ENCODE data around the gene DNAH1.
"Not testable (repeated sequence)": the region's sequence is repeated elsewhere in the genome, so short reads cannot be mapped to it uniquely, and the experiment has no call there.

Gene DNAH1

DNA sequence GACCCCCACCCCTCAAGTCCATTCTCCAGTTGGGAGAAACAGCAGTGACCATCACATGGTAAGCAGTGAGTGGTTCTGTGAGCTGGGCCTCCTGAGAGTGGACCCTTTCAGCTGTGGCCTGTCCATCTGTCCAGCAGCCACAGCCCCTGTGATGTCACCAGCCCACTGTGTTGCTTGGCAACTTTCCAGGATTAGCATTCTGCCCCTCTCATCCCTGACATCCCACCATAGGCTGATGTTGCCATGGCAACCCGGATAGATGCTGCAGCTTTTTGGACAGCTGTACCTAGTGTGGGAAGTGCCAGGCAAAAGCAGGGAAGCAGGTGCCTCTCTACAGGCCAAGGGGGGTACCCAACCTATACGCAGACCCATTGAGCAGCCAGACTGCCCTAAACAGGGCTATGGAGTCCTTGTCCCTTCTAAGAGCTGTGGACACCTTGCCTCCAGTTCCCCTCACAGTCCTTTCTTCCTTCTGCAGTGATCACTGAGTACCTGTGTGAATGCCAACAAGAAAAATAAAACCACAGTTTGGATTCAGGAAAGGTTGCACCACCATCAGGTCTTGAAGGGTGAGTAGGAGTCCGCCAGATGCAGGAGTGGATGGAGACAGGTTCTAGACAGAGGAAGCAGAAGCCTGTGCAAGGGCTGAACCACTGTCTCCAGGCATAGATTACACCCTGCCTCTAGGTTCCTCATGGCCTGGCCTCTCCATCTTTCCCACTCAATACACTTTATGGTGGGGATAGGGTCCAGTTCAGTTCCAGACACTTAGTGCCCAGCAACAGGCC, at the start of gene DNAH1:
TSS of gene DNAH1 (plus strand) at position 343 of the 788 bp plus-strand sequence. CDS start 6,124 bp downstream, outside the sequence.
- Mint-ChIP-seq H3K27ac (peak within 1 kb of the TSS; percentile 67), H3K36me3 (peaks cover 1% of the 10 kb centered on the region), H3K4me3 (no peak within 1 kb of the TSS), H3K27me3 (peaks cover 10% of the 10 kb centered on the region), H3K4me1 (peaks cover 16% of the 10 kb centered on the region), H3K9me3 (no peaks in the 10 kb centered on the region)
- DNase-seq, result no peak
- CTCF ChIA-PET, result interaction anchor here (2.0 to 3.2 kb wide), 2 partner anchors 23 to 75 kb away, joined by 6 to 11 read pairs; no protein-coding TSS in a partner anchor

DNA sequence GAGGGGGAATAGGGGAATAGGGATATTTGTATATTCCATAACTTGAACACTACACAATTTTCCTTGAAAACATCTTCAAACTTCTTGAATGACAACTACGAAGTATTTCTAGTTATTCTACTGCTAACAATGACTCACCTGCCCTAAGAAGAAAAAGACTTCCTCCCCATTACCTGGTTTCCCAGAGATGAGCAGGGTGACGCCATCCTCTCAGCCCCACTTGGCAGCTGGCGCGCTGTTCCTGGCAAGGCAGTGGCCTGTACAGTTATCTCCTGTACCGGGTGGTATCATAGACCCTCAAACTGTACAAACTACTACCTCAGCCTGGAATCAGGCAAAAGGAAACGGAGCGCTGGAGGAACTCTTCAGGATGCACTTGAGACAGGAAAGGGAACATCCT, 48.1 kb upstream of the DNAH1 start:
- Mint-ChIP-seq H3K4me3 (peak overlapping the region; percentile 11), H3K4me1 (peaks cover 91% of the 10 kb centered on the region), H3K9me3 (no peaks in the 10 kb centered on the region), H3K27me3 (no peaks in the 10 kb centered on the region), H3K36me3 (peaks cover 73% of the 10 kb centered on the region), H3K27ac (peak overlapping the region; percentile 84)
- CTCF ChIA-PET, result interaction anchor here (1.0 to 1.5 kb wide), 3 partner anchors 11 to 36 kb away, joined by 3 to 6 read pairs (median 5); partner anchors contain the start of gene WDR82
- DNase-seq, result peak; percentile 42

DNA sequence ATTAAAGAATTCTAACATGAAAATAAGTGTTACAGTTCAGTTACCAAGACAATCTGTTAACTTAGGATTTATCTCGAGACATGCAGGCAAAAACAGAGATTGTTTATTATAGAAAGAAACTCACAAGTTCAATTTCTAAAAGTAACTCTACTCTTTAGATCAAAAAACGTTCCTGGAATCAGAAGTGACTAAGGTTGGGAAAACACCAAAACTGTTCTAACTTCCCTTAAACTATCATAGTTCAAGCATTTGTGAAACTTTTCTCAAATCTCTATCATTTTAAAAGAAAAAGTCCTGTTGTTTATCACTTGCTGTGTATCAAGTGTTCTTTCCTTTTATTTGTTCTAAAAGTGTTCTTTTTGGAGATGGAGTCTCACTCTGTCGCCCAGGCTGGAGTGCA, 46.3 kb upstream of the DNAH1 start:
- Mint-ChIP-seq H3K4me1 (peaks cover 91% of the 10 kb centered on the region), H3K4me3 (peak overlapping the region; percentile 70), H3K27me3 (no peaks in the 10 kb centered on the region), H3K27ac (peak overlapping the region; percentile 98), H3K36me3 (peaks cover 73% of the 10 kb centered on the region), H3K9me3 (no peaks in the 10 kb centered on the region)
- CTCF ChIA-PET, result interaction anchor here (0.7 to 2.7 kb wide), 2 partner anchors 9 to 30 kb away, joined by 3 to 11 read pairs; no protein-coding TSS in a partner anchor
- DNase-seq, result no peak

DNA sequence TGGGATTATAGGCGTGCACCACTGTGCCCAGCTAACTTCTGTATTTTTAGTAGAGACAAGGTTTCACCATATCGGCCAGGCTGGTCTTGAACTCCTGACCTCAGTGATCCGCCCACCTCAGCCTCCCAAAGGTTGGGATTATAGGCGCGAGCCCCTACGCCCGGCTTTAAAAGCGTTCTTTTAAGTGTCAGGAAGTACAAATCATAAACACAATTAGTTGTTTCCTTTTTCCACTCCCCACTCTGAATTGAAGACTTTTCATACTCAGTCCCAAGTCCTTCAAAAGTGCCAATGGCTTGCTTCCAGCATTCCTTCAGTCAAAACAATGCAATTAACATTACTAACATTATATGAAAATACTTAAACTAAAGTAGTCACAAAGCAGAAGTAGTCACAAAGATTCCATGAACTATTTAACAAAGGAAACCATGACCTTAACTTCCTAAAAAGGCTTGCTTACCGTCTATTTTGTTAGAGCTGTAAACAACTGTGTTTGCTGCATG, 45.8 kb upstream of the DNAH1 start:
- CTCF ChIA-PET, result interaction anchor here (0.7 to 2.7 kb wide), 10 partner anchors 8 to 69 kb away, joined by 3 to 15 read pairs (median 4); no protein-coding TSS in a partner anchor
- DNase-seq, result no peak
- Mint-ChIP-seq H3K4me3 (peak overlapping the region; percentile 70), H3K27me3 (no peaks in the 10 kb centered on the region), H3K9me3 (no peaks in the 10 kb centered on the region), H3K4me1 (peaks cover 92% of the 10 kb centered on the region), H3K27ac (peak overlapping the region; percentile 98), H3K36me3 (peaks cover 72% of the 10 kb centered on the region)

DNA sequence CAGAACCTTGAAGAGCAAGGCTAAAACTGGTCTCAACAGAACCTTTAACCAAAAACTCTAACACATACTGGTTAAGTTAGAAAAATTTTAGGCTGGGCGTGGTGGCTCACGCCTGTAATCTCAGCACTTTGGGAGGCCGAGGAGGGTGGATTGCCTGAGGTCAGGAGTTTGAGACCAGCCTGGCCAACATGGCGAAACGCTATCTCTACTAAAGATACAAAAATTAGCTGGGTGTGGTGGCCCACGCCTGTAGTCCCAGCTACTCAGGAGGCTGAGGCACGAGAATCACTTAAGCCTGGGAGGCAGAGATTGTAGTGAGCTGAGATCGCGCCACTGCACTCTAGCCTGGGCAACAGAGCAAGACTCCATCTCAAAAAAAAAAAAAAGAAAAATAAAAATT, 43.9 kb upstream of the DNAH1 start:
- Mint-ChIP-seq H3K4me1 (peaks cover 78% of the 10 kb centered on the region), H3K36me3 (peaks cover 75% of the 10 kb centered on the region), H3K4me3 (peak overlapping the region; percentile 70), H3K27ac (peak overlapping the region; percentile 98)
- not testable (repeated sequence) for H3K27me3 Mint-ChIP-seq, H3K9me3 Mint-ChIP-seq, DNase-seq
- CTCF ChIA-PET, result interaction anchor here (0.9 to 2.7 kb wide), 9 partner anchors 8 to 67 kb away, joined by 3 to 15 read pairs (median 8); no protein-coding TSS in a partner anchor

DNA sequence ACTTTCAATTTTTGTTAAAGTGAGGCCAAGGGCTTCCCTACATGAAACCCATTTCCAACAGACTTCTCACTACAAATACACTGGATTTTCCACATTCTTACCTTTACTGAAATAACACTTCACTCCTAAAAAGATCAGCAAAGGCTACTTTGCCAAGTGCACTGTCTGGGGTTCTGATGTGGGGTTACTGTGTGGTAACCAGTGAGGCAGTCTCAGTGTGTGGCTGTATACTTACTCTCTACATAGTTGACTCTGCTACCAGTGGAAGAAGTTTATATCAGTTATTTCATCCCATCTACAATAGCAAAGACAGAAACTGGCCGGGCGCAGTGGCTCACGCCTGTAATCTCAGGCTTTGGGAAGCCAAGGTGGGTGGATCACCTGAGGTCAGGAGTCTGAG, 43.3 kb upstream of the DNAH1 start:
- Mint-ChIP-seq H3K9me3 (no peaks in the 10 kb centered on the region), H3K27me3 (no peaks in the 10 kb centered on the region), H3K36me3 (peaks cover 76% of the 10 kb centered on the region), H3K4me1 (peaks cover 72% of the 10 kb centered on the region), H3K4me3 (peak overlapping the region; percentile 95), H3K27ac (peak overlapping the region; percentile 98)
- DNase-seq, result no peak
- CTCF ChIA-PET, result interaction anchor here (0.9 to 2.4 kb wide), 7 partner anchors 9 to 66 kb away, joined by 3 to 15 read pairs (median 8); no protein-coding TSS in a partner anchor

DNA sequence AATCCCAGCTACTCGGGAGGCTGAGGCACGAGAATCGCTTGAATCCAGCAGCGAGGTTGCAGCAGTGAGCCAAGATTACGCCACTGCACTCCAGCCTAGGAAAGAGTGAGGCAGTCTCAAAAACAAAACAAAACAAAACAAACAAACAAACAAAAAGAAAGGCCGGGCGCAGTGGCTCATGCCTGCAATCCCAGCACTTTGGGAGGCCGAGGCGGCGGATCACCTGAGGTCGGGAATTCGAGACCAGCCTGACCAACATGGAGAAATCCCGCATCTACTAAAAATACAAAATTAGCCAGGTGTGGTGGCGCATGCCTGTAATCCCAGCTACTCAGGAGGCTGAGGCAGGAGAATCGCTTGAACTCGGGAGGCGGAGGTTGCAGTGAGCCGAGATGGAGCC, 41.3 kb upstream of the DNAH1 start:
- peaks cover 69% of the 10 kb centered on the region for H3K36me3 Mint-ChIP-seq

DNA sequence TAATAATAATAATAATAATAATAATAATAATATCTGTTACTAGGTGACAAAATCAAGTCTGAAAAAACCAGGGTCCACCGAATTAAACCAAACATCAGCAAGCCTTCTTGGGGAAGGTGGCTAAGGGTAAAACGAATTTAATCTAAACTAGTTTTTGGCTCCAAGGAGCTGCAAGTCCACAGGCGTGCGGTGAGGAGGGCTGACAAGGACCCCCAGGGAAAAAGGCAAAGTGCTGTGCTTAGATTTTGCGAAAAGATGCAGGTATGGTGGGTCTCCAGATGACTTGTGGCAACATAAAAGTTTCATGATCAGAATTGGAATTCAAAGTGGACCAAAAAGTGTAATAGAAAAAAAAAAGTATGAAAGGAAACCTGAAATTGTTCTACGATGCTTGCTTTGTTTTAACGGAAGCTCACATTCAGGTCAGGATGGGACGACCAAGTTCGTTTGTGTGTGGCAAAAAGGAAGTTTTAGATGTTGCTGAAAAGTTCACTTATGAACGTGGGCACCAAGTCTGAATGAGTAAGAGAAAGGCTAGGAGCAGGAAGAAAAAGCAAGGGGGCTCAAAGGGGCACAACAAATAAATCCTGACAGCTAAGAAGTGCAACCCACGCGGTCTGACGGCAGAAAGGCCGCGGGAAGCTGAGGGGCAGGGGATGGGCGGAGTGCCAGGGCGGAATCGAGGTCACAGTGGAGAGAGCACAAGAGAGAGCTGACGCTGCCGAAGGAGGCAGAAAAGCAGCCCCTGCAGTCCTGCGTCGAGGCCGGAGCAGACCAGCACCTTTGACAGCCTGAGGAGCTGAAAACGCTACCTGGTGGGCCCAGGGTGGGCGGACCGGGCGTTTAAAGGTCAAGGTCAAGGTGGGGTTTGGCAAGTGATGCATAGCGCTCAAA, 38.8 kb upstream of the DNAH1 start:
- Mint-ChIP-seq H3K4me1 (peaks cover 57% of the 10 kb centered on the region), H3K27ac (peak overlapping the region; percentile 98), H3K4me3 (peak overlapping the region; percentile 95), H3K9me3 (no peaks in the 10 kb centered on the region), H3K36me3 (peaks cover 58% of the 10 kb centered on the region), H3K27me3 (no peaks in the 10 kb centered on the region)
- CTCF ChIA-PET, result interaction anchor here (0.6 to 10.1 kb wide), 14 partner anchors 12 to 225 kb away, joined by 3 to 106 read pairs (median 5); partner anchors contain the start of genes PPM1M and TWF2
- DNase-seq, result peak; percentile 81

More for the DNA sequence above, 41.3 kb upstream of the DNAH1 start:
- Mint-ChIP-seq H3K4me3 (peak overlapping the region; percentile 95), H3K4me1 (peaks cover 59% of the 10 kb centered on the region), H3K27ac (peak overlapping the region; percentile 98)
- not testable (repeated sequence) for H3K27me3 Mint-ChIP-seq, H3K9me3 Mint-ChIP-seq, DNase-seq
- CTCF ChIA-PET, result interaction anchor here (0.9 kb wide), 1 partner anchor 63 kb away, joined by 3 read pairs; no protein-coding TSS in a partner anchor

DNA sequence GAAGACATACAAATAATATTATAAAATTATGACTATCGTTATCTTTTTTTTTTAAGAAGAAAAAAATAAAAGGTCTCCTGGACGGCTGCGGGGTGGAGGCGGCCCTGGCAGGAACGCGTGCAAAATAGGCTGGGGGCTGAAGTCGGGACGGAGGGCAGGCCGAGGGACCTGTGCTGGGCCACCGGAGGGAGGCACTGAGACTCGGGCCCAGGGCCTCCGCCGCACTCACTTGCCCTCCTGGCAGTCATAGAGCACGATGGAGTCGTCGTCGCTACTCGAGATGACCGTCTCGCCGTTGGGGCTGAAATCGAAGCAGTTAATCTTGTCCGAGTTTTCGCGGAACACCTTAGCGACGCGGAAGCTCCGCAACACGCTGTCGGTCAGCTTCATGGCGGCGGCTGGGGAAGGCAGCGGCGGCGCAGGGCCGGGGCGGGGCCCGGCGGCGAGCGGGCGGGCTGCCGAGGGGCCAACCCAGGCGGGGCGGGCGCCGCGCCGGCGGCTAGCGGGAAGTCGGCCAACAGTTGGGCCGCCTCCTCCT, 38.1 kb upstream of the DNAH1 start:
- DNase-seq, result peak; percentile 75
- peak overlapping the region; percentile 95 for H3K4me3 Mint-ChIP-seq
- CTCF ChIA-PET, result interaction anchor here (0.6 to 10.1 kb wide), 14 partner anchors 10 to 225 kb away, joined by 3 to 106 read pairs (median 6); partner anchors contain the start of genes PPM1M and TWF2
- peaks cover 52% of the 10 kb centered on the region for H3K36me3 Mint-ChIP-seq
- H3K27me3 Mint-ChIP-seq, result no peaks in the 10 kb centered on the region
- no peaks in the 10 kb centered on the region for H3K9me3 Mint-ChIP-seq
- peaks cover 57% of the 10 kb centered on the region for H3K4me1 Mint-ChIP-seq
- peak overlapping the region; percentile 98 for H3K27ac Mint-ChIP-seq

DNA sequence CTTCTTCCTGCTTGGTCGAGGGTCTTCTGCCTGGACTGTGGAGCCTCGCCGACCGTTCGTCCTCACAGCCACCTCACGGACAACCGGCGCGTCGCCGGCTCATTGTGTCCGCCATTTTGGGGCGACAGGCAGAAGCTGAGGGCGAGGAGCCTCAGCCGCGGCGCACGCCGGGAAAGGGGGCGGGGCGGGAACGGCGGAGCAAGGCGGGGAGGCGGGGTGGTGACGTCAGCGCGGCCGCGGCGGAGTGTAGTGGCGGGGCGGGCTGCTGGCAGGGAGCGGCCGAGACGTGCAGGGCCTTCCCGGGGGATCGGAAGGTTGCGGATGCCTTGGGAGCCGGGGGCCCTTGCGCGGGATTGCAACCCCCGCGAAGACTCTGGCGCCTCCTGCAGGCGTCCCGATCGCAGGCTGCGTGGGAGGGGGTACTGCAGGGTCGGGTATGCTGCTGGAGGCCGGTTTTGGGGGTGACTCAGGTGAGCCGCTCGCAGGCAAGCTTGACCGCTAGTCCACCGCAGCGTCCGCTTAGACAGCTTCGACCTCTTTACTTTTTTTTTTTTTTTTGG, 37.5 kb upstream of the DNAH1 start, which contains the start of gene WDR82:
TSS of gene WDR82 (minus strand) at position 140 of the 560 bp plus-strand sequence. CDS start 288 bp downstream, outside the sequence.
- peaks cover 57% of the 10 kb centered on the region for H3K4me1 Mint-ChIP-seq
- CTCF ChIA-PET, result interaction anchor here (1.0 to 10.1 kb wide), 14 partner anchors 11 to 225 kb away, joined by 3 to 106 read pairs (median 5); partner anchors contain the start of genes PPM1M and TWF2
- H3K27ac Mint-ChIP-seq, result peak within 1 kb of the TSS; percentile 98
- no peaks in the 10 kb centered on the region for H3K27me3 Mint-ChIP-seq
- H3K9me3 Mint-ChIP-seq, result no peaks in the 10 kb centered on the region
- H3K4me3 Mint-ChIP-seq, result peak within 1 kb of the TSS; percentile 95
- peak; percentile 98 for DNase-seq
- peaks cover 46% of the 10 kb centered on the region for H3K36me3 Mint-ChIP-seq

DNA sequence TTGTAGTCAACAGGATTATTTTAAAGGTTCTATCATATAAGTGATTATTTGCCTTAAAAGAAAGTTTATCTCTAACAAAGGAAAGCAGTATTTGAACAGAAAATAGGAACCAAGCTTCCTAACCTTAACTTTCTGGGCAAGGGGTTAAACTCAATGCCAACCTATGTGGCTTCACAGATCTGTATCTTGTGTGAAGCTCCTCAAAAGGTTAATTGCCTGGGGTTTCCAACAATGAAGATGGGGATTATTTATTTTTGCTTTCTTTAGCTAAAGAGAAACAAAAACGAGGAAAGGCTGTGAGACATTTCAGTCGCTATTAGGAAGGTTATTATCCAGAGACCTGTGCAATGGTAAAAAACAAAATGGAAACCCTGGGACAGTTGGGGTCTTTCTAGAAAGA, 36.5 kb upstream of the DNAH1 start:
- H3K9me3 Mint-ChIP-seq, result no peaks in the 10 kb centered on the region
- peaks cover 56% of the 10 kb centered on the region for H3K4me1 Mint-ChIP-seq
- peaks cover 40% of the 10 kb centered on the region for H3K36me3 Mint-ChIP-seq
- CTCF ChIA-PET, result interaction anchor here (0.6 to 10.1 kb wide), 12 partner anchors 8 to 226 kb away, joined by 3 to 106 read pairs (median 5); partner anchors contain the start of genes PPM1M and TWF2
- H3K27ac Mint-ChIP-seq, result peak overlapping the region; percentile 98
- H3K4me3 Mint-ChIP-seq, result peak overlapping the region; percentile 94
- DNase-seq, result no peak
- H3K27me3 Mint-ChIP-seq, result no peaks in the 10 kb centered on the region

DNA sequence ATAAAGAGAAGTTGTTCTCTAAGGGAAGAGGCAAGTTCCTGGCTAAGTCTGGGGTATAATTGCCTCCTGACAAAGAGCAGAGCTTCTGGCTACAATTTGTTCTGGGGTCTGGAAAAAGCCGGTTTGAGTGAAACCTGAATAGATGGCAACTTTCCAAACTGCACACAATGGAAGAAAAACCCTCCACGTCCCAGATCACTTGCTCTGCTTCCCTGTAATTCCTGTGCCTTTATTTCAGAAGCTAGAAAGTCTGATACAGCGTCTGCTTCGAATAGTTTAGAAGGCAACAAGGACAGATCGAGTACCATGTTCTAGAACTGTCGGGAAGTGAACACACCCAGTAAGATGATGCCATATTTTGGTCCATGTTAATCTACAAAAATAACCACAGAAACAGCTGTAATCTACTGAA, 36.1 kb upstream of the DNAH1 start:
- H3K27me3 Mint-ChIP-seq, result no peaks in the 10 kb centered on the region
- peaks cover 40% of the 10 kb centered on the region for H3K36me3 Mint-ChIP-seq
- H3K4me1 Mint-ChIP-seq, result peaks cover 56% of the 10 kb centered on the region
- H3K4me3 Mint-ChIP-seq, result peak overlapping the region; percentile 94
- DNase-seq, result no peak
- H3K9me3 Mint-ChIP-seq, result no peaks in the 10 kb centered on the region
- CTCF ChIA-PET, result interaction anchor here (1.0 to 10.1 kb wide), 9 partner anchors 9 to 60 kb away, joined by 3 to 106 read pairs (median 7); partner anchors contain the start of genes PPM1M and TWF2
- H3K27ac Mint-ChIP-seq, result peak overlapping the region; percentile 98

Data from activated naive CD4-positive, alpha-beta T cell treated with anti-CD3 and anti-CD28 coated beads, Interleukin-2, amount 10 ng/mL, durations not matched to agents 7 days and 5 days (primary cell).